CD14-positive monocyte (primary cell): ENCODE measurements around the gene TM9SF3. TPM values are rescaled to one million over a fixed set of nuclear protein-coding genes. Genes with fewer than 3 reads are reported as not detected.

Experiments
- DNase-seq, 3 donors: peaks; one replicate each; pipeline ENCODE4 v3.0.0-alpha.2; 2011 to 2022
- H2AFZ ChIP-seq: 2 replicates; pipeline ENCODE4 v1.6.0; 2012; ENCODE audit warnings: mild to moderate bottlenecking, low read depth, low read length, inconsistent platforms; ENCODE audit not compliant: insufficient read depth, poor library complexity, severe bottlenecking
- H3K27ac ChIP-seq, 2 donors: 1 replicate in 1 of 2; 2 replicates in 1 of 2; pipeline ENCODE4 v1.5.1; 2012 to 2013; ENCODE audit warnings: low read length in 2 of 2, control low read depth in 1 of 2, inconsistent platforms in 1 of 2, low read depth in 1 of 2, mild to moderate bottlenecking in 1 of 2
- H3K27me3 ChIP-seq, 2 donors: one replicate each; pipeline versions ENCODE4 v1.6.0 to v1.6.1; 2011 to 2013; ENCODE audit warnings: low read length in 2 of 2; ENCODE audit not compliant: control insufficient read depth in 2 of 2, insufficient read depth in 2 of 2
- H3K36me3 ChIP-seq, 2 donors: replicated peaks in 1 of 2; 1 replicate in 1 of 2; 2 replicates in 1 of 2; pipeline versions ENCODE4 v1.5.1 to v1.6.1; 2012 to 2013; ENCODE audit warnings: low read length in 2 of 2, control low read depth in 1 of 2, inconsistent platforms in 1 of 2, mild to moderate bottlenecking in 1 of 2; ENCODE audit not compliant: insufficient read depth in 2 of 2, control insufficient read depth in 1 of 2
- H3K4me1 ChIP-seq, 2 donors: 1 replicate in 1 of 2; 2 replicates in 1 of 2; pipeline versions ENCODE4 v1.5.1 to v1.6.1; 2012 to 2013; ENCODE audit warnings: low read length in 2 of 2, control low read depth in 1 of 2, inconsistent platforms in 1 of 2, mild to moderate bottlenecking in 1 of 2, moderate library complexity in 1 of 2; ENCODE audit not compliant: insufficient read depth in 2 of 2, control insufficient read depth in 1 of 2
- H3K4me2 ChIP-seq: replicated peaks from 2 replicates; pipeline ENCODE3; 2012; ENCODE audit warnings: low read length, moderate library complexity, mild to moderate bottlenecking; ENCODE audit not compliant: poor library complexity, severe bottlenecking; ENCODE audit errors: extremely low read depth
- H3K4me3 ChIP-seq, 3 experiments: fragments of 200-600 bp in 1 of 3; sonication (generic) in 1 of 3; replicated peaks in 1 of 3; 1 replicate in 2 of 3; 2 replicates in 1 of 3; pipeline ENCODE4 v1.5.1; 2011 to 2013; ENCODE audit warnings: low read length in 3 of 3, mild to moderate bottlenecking in 3 of 3, control low read depth in 2 of 3, low read depth in 2 of 3, inconsistent platforms in 1 of 3, moderate library complexity in 1 of 3
- H3K79me2 ChIP-seq: 2 replicates; pipeline ENCODE4 v1.6.0; 2012; ENCODE audit warnings: mild to moderate bottlenecking, control low read depth, inconsistent platforms, low read length, moderate library complexity; ENCODE audit not compliant: insufficient read depth
- H3K9ac ChIP-seq: 2 replicates; pipeline ENCODE4 v1.6.0; 2017; ENCODE audit warnings: low read length, mild to moderate bottlenecking; ENCODE audit not compliant: insufficient read depth, poor library complexity, severe bottlenecking
- H3K9me3 ChIP-seq, 2 donors: replicated peaks in 1 of 2; 1 replicate in 1 of 2; 2 replicates in 1 of 2; pipeline versions ENCODE4 v1.5.1 to v1.6.1; 2012 to 2013; ENCODE audit warnings: low read length in 2 of 2, control low read depth in 1 of 2; ENCODE audit not compliant: control insufficient read depth in 1 of 2, insufficient read depth in 1 of 2
- H4K20me1 ChIP-seq: 2 replicates; pipeline ENCODE4 v1.6.0; 2012; ENCODE audit warnings: mild to moderate bottlenecking, low read length, control low read depth, moderate library complexity; ENCODE audit not compliant: insufficient read depth
- H3K27ac Mint-ChIP-seq, 7 donors: one replicate each; pipeline ENCODE4 v1.8.0; 2020; ENCODE audit warnings: mild to moderate bottlenecking in 7 of 7, mixed read lengths in 7 of 7, moderate library complexity in 6 of 7, inconsistent platforms in 2 of 7
- H3K27me3 Mint-ChIP-seq, 3 donors: one replicate each; pipeline ENCODE4 v1.8.0; 2021 to 2022; ENCODE audit warnings: low read depth in 3 of 3, mild to moderate bottlenecking in 3 of 3, mixed read lengths in 3 of 3, moderate library complexity in 3 of 3, inconsistent platforms in 1 of 3
- H3K36me3 Mint-ChIP-seq, 2 donors: one replicate each; pipeline ENCODE4 v1.8.0; 2020; ENCODE audit warnings: mixed read lengths in 2 of 2, inconsistent platforms in 1 of 2, mild to moderate bottlenecking in 1 of 2
- H3K4me1 Mint-ChIP-seq: one replicate; pipeline ENCODE4 v1.8.0; 2020; ENCODE audit warnings: mild to moderate bottlenecking, mixed read lengths
- H3K4me3 Mint-ChIP-seq, 2 donors: one replicate each; pipeline ENCODE4 v1.8.0; 2020; ENCODE audit warnings: mild to moderate bottlenecking in 2 of 2, mixed read lengths in 2 of 2, moderate library complexity in 1 of 2
- H3K9me3 Mint-ChIP-seq, 7 donors: one replicate each; pipeline ENCODE4 v1.8.0; 2020 to 2022; ENCODE audit warnings: mixed read lengths in 7 of 7, mild to moderate bottlenecking in 6 of 7, moderate library complexity in 6 of 7, inconsistent platforms in 2 of 7
- WGBS: methylation state at CpG from one replicate; pipeline ENCODE4 v1.1.5; 2013; ENCODE audit warnings: missing lambda C conversion rate; ENCODE audit not compliant: insufficient coverage; 5-methylcytosine and 5-hydroxymethylcytosine counted together
- intact Hi-C, 2 donors: fragments of 100-400 bp; cut with micrococcal nuclease; formaldehyde crosslinking; loops; one replicate each; pipeline versions ENCODE4 v1.15.0 to v1.15.1; 2023
- polyA plus RNA-seq, 3 donors: library from polyadenylated mRNA; depleted of rRNA in 1 of 3; unstranded in 2 of 3; stranded (reverse) in 1 of 3; fragments of 300-500 nt in 2 of 3; fragments of >200 nt in 1 of 3; fragmentation: Illumina TruSeq in 2 of 3; gene quantifications; 1 replicate in 2 of 3; 2 replicates in 1 of 3; pipeline ENCODE4 v1.2.3, GENCODE V29; 2012 to 2021
- TF ChIP-seq, protein P1 (sequence below): fragments of 200-600 bp; IDR thresholded peaks from one replicate; pipeline ENCODE4 v1.8.0; 2022; ENCODE audit warnings: antibody characterized with exemption, mild to moderate bottlenecking

The TM9SF3 gene
- polyA plus RNA-seq, 3 donors: 23.9 to 67.1 (median 59.9) TPM

DNA sequence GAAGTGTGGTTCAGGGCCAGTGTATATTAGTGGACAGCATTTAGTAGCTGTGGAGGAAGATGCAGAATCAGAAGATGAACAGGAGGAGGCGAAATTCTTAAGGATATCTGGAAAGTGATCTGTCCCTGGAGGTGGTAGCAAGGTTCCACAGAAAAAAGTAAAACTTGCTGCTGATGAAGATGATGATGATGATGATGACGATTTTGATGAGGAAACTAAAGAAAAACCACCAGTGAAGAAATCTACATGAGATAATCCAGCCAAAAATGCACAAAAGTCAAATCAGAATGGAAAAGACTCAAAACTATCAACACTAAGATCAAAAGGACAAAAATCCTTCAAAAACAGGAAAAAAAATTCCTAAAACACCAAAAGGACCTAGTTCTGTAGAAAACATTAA is 26.3 kb downstream of the TM9SF3 start:
- Histone ChIP-seq H3K79me2 (peaks cover 6% of the 10 kb centered on the region), H3K9ac (no peak overlapping the region), H4K20me1 (peaks cover 60% of the 10 kb centered on the region), H3K9me3 (no peaks in the 10 kb centered on the region), H3K4me1 (no peaks in the 10 kb centered on the region), H3K36me3 (peaks cover 45 to 97% of the 10 kb centered on the region in 2 donors), H3K4me3 (no peak overlapping the region), H3K27ac (no peak overlapping the region), H3K4me2 (no peak overlapping the region), H3K27me3 (no peaks in the 10 kb centered on the region), H2AFZ (no peak overlapping the region)
- Mint-ChIP-seq H3K27me3 (no peaks in the 10 kb centered on the region), H3K4me1 (no peaks in the 10 kb centered on the region), H3K4me3 (no peak overlapping the region), H3K9me3 (no peaks in the 10 kb centered on the region), H3K36me3 (peaks cover 53 to 55% of the 10 kb centered on the region in 2 donors), H3K27ac (peak overlapping the region in 1 of 7 donors; percentile 22)
- intact Hi-C loops: no loop called here
- 100% methylated on average over 1 of the region's 2 CpGs for WGBS
- TF ChIP-seq, protein P1, sequence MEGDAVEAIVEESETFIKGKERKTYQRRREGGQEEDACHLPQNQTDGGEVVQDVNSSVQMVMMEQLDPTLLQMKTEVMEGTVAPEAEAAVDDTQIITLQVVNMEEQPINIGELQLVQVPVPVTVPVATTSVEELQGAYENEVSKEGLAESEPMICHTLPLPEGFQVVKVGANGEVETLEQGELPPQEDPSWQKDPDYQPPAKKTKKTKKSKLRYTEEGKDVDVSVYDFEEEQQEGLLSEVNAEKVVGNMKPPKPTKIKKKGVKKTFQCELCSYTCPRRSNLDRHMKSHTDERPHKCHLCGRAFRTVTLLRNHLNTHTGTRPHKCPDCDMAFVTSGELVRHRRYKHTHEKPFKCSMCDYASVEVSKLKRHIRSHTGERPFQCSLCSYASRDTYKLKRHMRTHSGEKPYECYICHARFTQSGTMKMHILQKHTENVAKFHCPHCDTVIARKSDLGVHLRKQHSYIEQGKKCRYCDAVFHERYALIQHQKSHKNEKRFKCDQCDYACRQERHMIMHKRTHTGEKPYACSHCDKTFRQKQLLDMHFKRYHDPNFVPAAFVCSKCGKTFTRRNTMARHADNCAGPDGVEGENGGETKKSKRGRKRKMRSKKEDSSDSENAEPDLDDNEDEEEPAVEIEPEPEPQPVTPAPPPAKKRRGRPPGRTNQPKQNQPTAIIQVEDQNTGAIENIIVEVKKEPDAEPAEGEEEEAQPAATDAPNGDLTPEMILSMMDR: no peak
- DNase-seq: no peak

DNA sequence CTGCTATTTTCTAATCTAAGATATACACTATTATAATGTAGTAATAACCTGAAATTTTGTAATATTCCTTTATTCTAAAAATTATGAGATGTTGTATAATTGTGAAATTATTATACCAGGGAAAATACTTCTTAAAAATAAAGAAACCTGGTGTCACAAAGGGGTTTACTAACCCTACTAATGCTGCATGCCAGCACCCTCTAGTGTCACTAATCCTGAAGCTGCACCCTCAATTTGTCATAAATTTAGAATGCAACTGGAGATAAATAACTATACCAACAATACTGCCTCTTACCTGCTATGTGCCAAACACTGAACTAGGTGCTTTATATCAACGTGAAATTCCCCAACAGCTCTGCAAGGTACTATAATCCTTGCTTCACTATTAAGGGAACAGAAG is 30.8 kb downstream of the TM9SF3 start:
- no peaks in the 10 kb centered on the region for H3K4me1 ChIP-seq
- no peak overlapping the region for H3K4me3 Mint-ChIP-seq
- H3K9me3 ChIP-seq: no peaks in the 10 kb centered on the region
- DNase-seq: no peak
- H3K36me3 Mint-ChIP-seq: peaks cover 35 to 36% of the 10 kb centered on the region in 2 donors
- H3K4me3 ChIP-seq: no peak overlapping the region
- H3K9ac ChIP-seq: no peak overlapping the region
- no peaks in the 10 kb centered on the region for H3K27me3 ChIP-seq
- intact Hi-C loops: no loop called here
- H3K27ac ChIP-seq: no peak overlapping the region
- no peaks in the 10 kb centered on the region for H3K4me1 Mint-ChIP-seq
- TF ChIP-seq, protein P1: peak; percentile 22
- no peaks in the 10 kb centered on the region for H3K9me3 Mint-ChIP-seq
- H2AFZ ChIP-seq: no peak overlapping the region
- H3K27ac Mint-ChIP-seq: no peak overlapping the region
- peaks cover 30% of the 10 kb centered on the region for H4K20me1 ChIP-seq
- H3K27me3 Mint-ChIP-seq: no peaks in the 10 kb centered on the region
- H3K36me3 ChIP-seq: peaks cover 64 to 96% of the 10 kb centered on the region in 2 donors
- no peaks in the 10 kb centered on the region for H3K79me2 ChIP-seq
- H3K4me2 ChIP-seq: no peak overlapping the region
- WGBS: 100% methylated on average over 1 of the region's 1 CpG
